Brain microvascular endothelial cell (primary cell): ENCODE results near the gene PGC.

ENCODE experiments used
- DNase-seq: peaks from one replicate; pipeline ENCODE4 v3.0.0-alpha.2; 2020
- H3K27ac ChIP-seq: fragments of 250-450 bp; sonication (Bioruptor Pico); 2 replicates; pipeline ENCODE4 v1.5.1; 2020; ENCODE audit warnings: mild to moderate bottlenecking, moderate library complexity
- H3K27me3 ChIP-seq: fragments of 250-450 bp; sonication (Bioruptor Pico); replicated peaks from 2 replicates; pipeline ENCODE4 v1.5.1; 2020; ENCODE audit warnings: mild to moderate bottlenecking
- H3K36me3 ChIP-seq: fragments of 250-450 bp; sonication (Bioruptor Pico); replicated peaks from 2 replicates; pipeline ENCODE4 v1.5.1; 2020; ENCODE audit warnings: mild to moderate bottlenecking
- H3K4me3 ChIP-seq: 2 replicates; pipeline ENCODE4 v1.5.1; 2011; ENCODE audit warnings: low read depth, mild to moderate bottlenecking, control low read depth, low read length, moderate library complexity
- in situ Hi-C: cut with HindIII; loops from 2 replicates; pipeline ENCODE4 v1.10.0; 2017; ENCODE audit warnings: low sequenced_read_pairs, low pct_ligation_motif_present
- TF ChIP-seq, protein P1 (sequence below): IDR thresholded peaks from 2 replicates; pipeline ENCODE4 v1.5.1; 2011; ENCODE audit warnings: low read depth, mild to moderate bottlenecking, moderate library complexity, low read length, control low read depth, inconsistent platforms; ENCODE audit errors: missing control alignments

PGC gene

GRCh38 chr6:41726876-41727275 lies 20.3 kb downstream of the PGC start:
- TF ChIP-seq, protein P1, sequence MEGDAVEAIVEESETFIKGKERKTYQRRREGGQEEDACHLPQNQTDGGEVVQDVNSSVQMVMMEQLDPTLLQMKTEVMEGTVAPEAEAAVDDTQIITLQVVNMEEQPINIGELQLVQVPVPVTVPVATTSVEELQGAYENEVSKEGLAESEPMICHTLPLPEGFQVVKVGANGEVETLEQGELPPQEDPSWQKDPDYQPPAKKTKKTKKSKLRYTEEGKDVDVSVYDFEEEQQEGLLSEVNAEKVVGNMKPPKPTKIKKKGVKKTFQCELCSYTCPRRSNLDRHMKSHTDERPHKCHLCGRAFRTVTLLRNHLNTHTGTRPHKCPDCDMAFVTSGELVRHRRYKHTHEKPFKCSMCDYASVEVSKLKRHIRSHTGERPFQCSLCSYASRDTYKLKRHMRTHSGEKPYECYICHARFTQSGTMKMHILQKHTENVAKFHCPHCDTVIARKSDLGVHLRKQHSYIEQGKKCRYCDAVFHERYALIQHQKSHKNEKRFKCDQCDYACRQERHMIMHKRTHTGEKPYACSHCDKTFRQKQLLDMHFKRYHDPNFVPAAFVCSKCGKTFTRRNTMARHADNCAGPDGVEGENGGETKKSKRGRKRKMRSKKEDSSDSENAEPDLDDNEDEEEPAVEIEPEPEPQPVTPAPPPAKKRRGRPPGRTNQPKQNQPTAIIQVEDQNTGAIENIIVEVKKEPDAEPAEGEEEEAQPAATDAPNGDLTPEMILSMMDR, result no peak
- no peak for DNase-seq
- no peaks in the 10 kb centered on the region for H3K27me3 ChIP-seq
- H3K4me3 ChIP-seq, result no peak overlapping the region
- no peak overlapping the region for H3K27ac ChIP-seq
- no peaks in the 10 kb centered on the region for H3K36me3 ChIP-seq
- in situ Hi-C loops, result no loop called here

DNA sequence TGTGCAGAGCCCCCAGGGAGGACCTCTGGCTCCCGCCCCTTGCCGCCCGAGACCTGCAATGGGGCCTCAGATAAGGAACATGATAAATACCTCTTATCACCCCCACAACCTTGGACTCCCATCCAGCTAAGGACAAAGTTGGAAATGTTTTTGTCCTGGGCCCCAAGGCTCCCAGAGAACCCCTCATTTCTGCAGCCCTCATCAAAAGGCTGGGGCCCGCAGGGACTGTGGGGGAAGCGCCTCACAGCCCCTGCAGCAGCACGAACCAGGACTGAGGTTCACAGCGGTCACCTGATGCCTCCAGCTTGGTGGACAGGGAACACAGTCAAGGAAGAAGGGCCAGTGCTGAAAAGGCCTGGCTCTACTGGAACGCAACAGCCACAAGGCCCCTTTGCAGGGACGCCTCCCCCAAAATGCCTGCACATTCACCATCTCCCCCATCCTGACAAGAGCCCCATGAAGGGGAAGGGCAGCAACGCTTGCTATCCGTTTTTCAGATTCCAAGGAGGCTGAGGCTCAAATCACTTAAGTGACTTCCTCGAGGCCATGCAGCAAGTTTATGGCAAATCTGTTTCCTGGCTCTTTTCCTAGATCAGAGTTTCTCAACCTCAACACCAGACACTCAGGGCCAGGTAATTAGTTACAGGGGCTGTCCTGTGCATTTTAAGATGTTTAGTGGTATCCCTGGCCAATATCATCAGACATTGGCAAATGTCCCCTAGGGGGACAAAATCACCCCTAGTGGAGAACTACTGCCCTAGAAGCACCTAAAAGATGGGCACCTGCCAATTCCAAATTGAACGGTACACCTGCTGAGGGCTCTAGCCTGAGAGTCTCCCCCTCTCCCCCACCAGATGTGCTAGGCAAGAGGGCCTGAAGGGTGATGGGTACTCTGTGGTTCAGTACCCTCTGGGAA lies 22.4 kb downstream of the PGC start:
- Histone ChIP-seq H3K36me3 (no peaks in the 10 kb centered on the region), H3K27ac (no peak overlapping the region), H3K4me3 (no peak overlapping the region), H3K27me3 (no peaks in the 10 kb centered on the region)
- TF ChIP-seq, protein P1, result peak; percentile 10
- in situ Hi-C loops, result no loop called here
- DNase-seq, result no peak

GRCh38 chr6:41724228-41724580 lies 23.0 kb downstream of the PGC start:
- no peaks in the 10 kb centered on the region for H3K27me3 ChIP-seq
- H3K27ac ChIP-seq, result peak overlapping the region; percentile 91
- no peak overlapping the region for H3K4me3 ChIP-seq
- TF ChIP-seq, protein P1, result no peak
- H3K36me3 ChIP-seq, result no peaks in the 10 kb centered on the region
- DNase-seq, result no peak
- in situ Hi-C loops, result no loop called here

- Histone ChIP-seq H3K27me3 (no peaks in the 10 kb centered on the region), H3K27ac (peak overlapping the region; percentile 91), H3K36me3 (no peaks in the 10 kb centered on the region), H3K4me3 (peak overlapping the region; percentile 35)
- in situ Hi-C loops, result no loop called here
- TF ChIP-seq, protein P1, result peak; percentile 29
- peak; percentile 93 for DNase-seq
Observed at GRCh38 chr6:41723530-41724227, 23.5 kb downstream of the PGC start.

DNA sequence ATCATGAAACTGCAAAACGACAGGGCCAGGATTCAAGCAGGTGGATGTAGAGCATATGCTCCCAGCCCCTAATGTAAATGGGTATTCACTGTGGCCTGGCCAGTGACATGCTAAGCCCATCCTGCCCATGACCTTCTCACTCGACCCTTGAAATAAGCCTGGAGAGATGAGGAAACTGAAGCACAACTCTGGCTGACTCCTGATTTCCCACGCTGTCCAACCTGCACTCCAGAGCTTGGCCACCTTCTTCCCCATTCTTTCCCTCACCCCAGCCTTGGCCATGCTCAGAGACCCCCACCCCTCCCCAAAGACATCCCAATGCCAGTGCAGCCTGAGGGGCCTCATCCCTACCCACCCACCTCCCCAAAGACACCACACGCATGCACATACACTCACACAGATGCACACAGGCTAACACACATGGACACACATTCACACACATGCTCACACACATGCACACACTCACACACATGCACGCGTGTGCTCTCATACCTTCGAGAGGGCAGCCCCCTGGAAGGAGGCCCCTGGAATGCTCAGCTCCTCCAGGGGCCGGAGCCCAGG lies 24.1 kb downstream of the PGC start:
- peak overlapping the region; percentile 91 for H3K27ac ChIP-seq
- no peaks in the 10 kb centered on the region for H3K36me3 ChIP-seq
- DNase-seq, result no peak
- peak overlapping the region; percentile 35 for H3K4me3 ChIP-seq
- TF ChIP-seq, protein P1, result no peak
- no peaks in the 10 kb centered on the region for H3K27me3 ChIP-seq
- in situ Hi-C loops, result no loop called here
